Epidermal melanocyte (primary cell): ENCODE data around the gene RBM44.

Experiments
- DNase-seq: peaks from one replicate; pipeline ENCODE4 v3.0.0; 2011; ENCODE audit warnings: low spot score; ENCODE audit not compliant: insufficient read length

Gene RBM44

DNA sequence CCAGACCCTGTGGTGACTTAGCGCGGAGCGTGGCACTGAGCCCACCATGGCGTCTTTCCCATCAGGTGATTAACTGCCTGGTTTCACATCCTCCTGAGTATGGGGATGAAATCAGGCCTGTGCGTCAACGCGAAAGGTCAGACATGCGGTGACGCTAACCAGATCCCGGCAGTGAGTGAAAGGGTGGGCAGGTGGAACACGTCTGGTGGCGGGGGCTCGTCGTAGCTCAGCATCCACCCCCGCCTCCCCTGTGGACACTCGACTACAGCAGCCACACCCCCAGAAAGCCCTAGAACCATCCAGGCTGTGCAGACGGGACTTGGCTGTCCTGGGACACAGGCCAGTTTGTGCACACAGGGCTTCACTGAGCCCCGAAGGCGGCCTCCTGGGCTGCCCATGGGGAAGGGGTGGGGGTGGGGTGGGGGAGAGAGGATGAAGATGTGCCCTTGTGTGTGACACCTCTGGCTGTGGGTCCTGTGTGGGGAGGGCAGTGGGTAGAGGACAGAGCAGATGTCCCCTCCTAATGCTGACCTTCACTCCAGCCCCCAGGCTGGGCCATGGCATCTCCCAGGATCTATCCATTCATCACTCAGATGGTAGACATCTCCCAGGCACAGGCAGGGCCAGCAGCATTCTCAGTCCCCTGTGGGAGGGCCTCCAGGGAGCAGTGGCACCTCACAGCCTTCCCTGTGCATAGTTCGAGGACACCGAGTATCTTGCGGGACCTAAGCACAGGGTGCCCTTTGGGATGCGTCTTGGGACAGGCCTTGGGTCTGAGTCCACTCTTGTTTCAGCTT lies 88.3 kb downstream of the RBM44 start:
- DNase-seq, result no peak

DNA sequence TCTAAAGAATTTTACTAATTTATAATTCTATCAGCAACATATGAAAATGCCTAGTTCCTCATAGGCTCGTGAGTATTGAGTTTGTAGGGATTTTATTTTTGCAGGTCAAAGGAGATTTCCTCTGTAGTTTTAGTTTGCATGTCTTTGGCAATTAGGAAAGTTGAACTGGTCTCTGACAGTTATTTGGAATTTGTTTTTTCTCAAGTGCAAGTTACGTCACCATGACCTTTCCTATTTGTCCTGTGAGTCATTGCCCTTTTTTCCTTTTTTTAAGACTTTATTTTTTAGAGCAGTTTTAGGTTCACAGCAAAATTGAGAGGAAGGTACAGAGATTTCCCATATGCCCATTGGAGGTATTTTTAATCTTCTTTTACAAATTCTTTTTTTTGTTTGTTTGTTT lies 89.8 kb downstream of the RBM44 start:
- no peak for DNase-seq

DNA sequence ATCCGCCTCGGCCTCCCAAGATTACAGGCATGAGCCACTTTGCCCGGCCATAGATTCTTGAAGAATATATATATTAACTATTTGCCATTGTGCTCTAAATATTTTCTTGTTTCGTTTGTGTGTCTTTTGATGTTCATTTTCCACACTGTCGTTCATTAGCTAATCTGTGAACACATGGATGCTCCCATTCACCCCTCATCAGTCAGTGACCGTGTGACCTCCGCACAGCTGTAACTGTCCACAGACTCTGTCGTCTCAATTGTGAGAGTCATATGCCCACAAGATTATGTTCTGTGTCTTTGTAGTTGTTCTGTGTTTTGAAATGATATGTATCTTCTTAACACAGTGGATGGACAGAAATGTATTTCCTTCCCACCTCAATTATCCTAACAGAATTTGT lies 90.4 kb downstream of the RBM44 start:
- DNase-seq, result no peak

DNA sequence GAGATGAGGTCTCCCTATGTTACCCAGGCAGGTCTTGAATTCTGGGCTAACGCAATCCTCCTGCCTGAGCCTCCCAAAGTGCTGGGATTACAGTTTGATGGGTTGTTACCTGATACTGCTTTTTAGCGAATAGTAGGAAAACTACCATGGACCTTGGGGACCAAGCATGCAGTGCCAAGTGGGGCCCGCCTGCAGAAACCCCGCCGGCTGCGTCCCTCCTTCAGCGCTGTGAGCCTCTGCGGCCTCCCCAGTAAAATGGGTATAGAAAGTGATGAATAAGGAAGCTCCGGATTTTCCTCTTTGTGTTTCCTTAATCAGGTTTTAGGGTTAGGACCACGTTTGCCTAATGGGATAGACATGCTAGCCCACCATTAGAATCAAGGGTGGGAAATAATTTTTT lies 91.2 kb downstream of the RBM44 start:
- no peak for DNase-seq
